HG02588 (cell line): ENCODE measurements around the gene COG5.

ENCODE experiments used
- ATAC-seq: cut with Tn5 transposase; IDR thresholded peaks from one replicate; pipeline ENCODE4 v1.9.1; 2021; ENCODE audit warnings: mild to moderate bottlenecking, moderate library complexity; ENCODE audit not compliant: unreplicated experiment

The COG5 gene

DNA sequence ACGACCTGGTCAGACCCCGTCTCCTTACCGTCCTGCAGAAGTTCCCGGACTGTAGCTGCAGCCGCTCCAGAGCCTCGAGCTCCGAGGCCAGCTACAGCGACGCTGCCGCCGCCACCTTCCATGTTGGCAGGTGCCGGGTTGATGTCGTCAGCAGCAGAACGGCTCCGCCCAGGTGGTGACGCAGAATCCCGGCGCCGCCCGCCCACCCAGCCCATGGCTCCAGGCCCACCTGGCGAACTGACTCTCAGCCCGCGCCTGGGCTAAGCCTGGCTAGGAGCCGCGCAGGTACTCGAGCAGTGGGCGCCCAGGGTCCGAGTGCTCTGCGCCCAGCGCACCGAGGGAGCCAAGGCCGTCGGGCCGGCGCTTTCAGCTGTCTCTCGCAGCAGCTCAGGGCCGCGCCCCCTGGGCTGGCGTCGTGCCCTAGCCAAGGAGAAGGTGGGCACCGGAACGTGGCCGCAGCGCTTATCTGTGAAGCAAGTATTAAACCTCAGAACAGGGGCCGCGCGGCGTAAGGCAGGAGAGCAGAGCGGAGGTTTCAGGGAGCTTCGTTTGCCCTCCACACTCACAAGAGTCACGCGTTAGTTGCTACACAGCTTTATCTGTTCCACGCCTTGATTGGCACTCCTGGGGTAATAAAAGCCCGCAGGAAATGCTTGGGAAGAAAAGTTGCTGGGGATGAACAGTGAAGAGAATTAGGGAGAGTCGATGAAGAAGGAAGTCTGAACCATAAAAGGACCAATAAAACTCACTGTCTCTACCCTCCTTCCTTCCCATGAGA is at the start of gene COG5, which contains the start of gene DUS4L:
Gene COG5 (minus strand): TSS at position 146 of the 778 bp plus-strand sequence. CDS start 24 bp downstream, at position 122.
Gene DUS4L (plus strand): TSS at position 197 of the 778 bp plus-strand sequence. CDS start 3,100 bp downstream, outside the sequence.
- ATAC-seq = peak; percentile 97

DNA sequence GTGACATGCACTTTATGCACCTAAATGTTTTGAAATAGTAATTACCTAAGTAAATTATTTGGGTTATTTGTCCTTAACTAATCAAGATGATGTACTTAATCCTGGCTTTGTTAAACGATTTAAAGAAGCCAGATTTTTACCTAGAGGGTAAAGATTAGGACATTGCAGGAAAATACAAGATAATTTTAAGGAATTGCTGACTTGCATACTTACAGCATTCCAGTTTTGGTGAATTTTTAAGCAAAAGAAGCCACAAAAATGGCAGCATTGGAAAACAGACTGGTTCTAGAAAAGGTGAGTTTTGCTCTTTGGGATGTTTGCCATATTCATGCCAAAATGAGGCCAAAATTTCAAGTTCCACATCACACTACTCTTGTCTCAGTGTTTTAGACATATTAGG is 49.7 kb upstream of the COG5 start:
- ATAC-seq = no peak

- ATAC-seq = no peak
Measured at GRCh38 chr7:107610323-107610722, 46.6 kb upstream of the COG5 start.

DNA sequence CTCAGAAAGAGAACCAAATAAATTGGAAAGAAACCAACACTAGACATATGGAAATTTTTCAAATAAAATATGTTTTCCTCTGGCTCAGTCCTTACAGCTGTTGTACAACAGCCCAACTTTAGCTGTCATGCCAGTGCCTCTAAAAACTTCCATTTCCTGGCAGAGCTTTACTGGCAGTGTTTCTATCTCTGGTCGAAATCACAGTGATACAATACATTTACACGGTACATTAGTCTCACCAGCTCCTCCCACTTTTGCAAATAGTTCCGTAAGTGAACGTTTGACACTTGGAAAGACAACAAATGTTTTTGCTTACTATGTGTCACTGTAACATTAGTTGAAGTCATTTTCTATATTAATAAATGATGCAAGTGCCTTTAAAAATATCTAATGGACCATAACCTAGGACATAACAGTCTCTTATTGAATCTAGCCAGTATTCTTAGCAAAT is 46.1 kb upstream of the COG5 start:
- ATAC-seq = no peak

- ATAC-seq = no peak
Measured at GRCh38 chr7:107606303-107606702, 42.6 kb upstream of the COG5 start.

DNA sequence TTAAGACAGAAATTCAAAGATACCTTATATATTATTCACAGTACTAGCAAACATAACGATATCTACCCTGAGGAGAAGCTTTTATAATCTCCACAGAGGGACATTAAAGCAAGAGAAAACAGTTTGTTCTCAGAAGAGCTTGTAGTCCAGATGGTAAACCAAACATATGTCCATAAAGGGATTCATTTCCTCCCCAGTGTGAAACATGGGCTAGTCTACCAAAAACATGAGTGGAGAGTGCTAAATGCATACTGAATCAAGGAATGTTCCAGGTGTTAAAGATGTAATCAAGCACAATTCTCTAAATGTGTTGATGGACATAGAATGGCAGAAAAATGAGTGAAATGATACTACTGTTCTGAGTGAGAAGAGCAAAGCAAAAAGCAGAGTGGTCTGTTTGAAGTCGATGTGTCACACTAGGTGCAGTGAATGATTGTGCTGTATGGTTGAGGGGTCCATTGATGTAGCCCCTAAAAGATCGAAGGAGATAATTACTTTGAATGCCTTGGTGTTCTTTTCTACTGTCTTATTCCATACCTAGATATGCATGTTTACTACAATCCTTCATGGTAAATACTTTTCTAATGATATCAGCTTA is 41.6 kb upstream of the COG5 start:
- no peak for ATAC-seq

- no peak for ATAC-seq
Measured at GRCh38 chr7:107600816-107601215, 37.1 kb upstream of the COG5 start.

- ATAC-seq = no peak
Measured at GRCh38 chr7:107599262-107599661, 35.5 kb upstream of the COG5 start.

DNA sequence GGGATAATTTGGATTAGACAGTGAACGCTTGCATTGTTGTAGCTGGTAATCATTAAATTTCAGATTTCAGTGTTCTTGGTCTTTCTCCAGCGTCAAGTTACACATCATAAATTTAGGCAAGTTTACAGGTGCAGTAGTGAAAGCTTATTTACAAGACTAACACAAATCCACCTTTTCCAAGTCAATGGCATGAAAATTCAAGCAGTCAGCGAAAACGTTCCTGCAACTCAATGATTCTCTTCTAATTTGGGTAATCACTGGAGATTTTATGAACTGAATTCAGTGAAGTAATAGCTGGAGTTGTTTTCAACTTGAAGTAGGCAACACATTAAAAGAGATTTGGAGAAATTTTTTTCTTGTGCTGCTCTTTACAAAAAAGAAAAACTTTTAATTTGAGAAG is 34.2 kb upstream of the COG5 start:
- no peak for ATAC-seq

DNA sequence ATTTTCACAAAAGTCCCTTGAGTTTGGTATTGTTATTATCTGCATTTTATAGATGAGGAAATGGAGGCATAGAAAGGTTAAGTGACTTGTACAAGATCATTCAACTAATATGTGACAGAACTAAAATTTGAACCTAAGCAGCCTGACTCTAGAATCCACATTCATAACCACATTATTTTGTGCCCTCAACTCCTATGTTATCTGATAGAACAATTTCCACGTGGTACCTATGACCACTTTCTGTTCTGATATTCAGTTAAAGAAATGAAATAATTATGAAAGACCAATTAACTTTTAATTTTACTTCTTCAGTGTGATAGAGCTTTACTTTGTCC is 33.8 kb upstream of the COG5 start:
- ATAC-seq = no peak

- ATAC-seq = no peak
Measured at GRCh38 chr7:107596881-107597581, 33.3 kb upstream of the COG5 start.

DNA sequence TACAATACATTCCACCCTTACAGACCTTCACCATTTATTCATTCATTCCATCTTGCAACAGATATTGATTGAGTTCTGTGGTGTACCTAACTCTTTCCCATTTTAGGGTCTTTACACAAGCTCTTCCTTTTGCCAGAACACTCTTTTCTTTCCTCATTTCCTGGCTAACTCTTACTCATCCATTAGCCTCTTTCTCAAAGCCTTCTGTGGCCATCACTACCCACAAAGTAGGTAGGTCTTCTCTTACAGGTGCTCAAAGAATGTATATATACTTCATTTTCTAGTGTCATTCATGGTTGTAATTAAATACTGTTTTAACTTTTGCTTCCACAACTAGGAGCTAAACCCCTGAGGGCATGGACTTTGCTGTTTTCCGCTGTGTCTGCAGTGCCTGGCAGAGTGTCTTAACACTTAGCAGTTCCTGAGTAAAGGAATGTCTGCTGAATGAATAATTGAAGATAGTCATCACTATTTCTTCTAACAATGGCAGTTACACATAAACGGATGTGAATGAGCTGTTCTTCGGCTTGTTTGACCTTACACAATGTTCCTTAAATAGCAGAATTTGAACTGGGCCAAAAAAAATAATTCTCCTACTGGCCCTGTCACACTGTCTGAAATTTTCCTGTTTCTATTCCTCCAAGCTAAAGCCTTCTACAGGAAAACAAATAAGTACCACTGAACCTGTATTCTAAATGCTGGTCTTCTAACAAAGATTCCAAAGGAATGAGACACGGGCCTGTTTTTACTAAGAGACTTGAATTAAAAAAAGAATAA is 31.4 kb upstream of the COG5 start:
- no peak for ATAC-seq

GRCh38 chr7:107593025-107593410 is 29.3 kb upstream of the COG5 start:
- ATAC-seq = no peak

DNA sequence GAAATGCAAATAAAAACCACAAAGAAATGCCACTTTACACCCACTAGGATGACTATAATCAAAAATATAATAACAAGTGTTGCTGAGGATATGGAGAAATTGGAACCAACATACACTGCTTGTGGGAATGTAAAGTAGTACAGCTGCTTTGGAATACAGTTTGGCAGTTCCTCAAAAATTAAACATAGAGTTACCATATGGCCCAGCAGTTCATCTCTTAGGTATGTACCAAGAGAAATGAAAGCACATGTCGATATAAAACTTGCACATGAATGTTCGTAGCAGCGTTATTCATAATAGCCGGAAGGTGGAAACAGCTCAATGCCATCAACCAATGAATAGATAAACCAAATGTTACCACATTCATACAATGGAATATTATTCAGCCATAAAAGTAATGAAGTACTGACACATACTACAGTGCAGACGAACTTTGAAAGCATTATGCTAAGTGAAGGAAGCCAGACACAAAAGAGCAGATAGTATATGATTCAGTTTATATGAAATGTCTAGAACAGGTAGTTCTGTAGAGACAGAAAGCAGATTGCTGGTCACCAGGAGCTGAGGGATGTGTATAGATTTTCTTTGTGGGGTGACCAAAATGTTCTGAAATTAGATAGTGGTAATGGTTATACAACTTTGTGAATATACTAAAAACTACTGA is 28.8 kb upstream of the COG5 start:
- ATAC-seq = no peak

GRCh38 chr7:107591421-107591820 is 27.7 kb upstream of the COG5 start:
- ATAC-seq = no peak

DNA sequence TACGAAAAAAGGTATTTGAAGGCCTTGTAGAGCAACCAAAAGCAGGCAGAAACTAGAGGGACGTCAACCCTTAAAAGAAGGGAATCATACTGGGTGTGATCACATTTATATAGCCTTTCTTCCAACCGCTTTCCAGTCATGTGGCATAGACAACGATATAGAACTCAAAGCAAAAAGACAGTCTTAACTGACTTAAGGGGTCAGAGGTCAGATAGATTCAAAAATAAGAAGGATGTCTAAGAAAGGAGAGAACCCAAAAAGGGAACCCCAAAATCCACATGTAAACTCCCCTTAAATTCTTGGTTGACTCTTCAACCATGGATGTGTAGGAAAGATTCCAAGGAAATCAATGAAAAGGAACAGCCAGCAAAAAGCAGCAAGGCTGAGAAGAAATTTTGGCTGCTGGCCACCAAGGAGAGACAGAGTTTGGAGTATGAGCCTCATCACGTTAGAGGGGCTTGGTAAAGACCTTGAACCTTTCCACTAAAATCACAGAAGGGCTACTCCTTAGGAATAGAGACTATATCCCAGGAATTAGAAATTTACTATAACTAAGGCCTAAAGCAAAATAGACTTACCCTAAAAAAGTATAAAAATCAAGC is 24.9 kb upstream of the COG5 start:
- ATAC-seq = no peak

GRCh38 chr7:107584716-107585115 is 21.0 kb upstream of the COG5 start:
- ATAC-seq = no peak

DNA sequence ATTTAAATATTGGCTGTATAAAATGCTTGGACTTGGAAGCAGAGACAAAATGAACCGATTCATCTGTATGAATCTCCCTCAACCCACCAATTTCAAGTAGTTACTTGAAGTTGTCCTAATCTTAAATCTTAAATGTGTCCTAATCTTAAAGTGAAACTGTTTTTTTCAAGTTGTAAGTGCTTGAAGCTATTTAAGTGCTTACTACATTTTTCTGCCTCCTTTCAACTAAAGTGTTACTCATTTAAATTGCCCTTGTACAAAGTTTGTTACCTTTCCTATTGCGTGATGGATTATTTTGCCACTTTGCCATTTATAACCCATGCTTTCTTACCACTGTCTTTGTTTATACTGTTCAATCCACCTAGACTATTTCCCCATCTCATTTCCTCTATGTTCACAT is 19.2 kb upstream of the COG5 start:
- ATAC-seq = no peak

- no peak for ATAC-seq
Measured at GRCh38 chr7:107581387-107582013, 17.8 kb upstream of the COG5 start.
